Body of pancreas (tissue), 4 donors: ENCODE measurements around the gene MUC12. TPM values are rescaled to one million over a fixed set of nuclear protein-coding genes. Genes with fewer than 3 reads are reported as not detected.
"Not testable (repeated sequence)": the region's sequence is repeated elsewhere in the genome, so short reads cannot be mapped to it uniquely, and the experiment has no call there.

ENCODE experiments used
- ATAC-seq: fragments of 150-250 bp; one replicate; pipeline ENCODE4 v1.9.1; 2016
- DNase-seq, 4 donors: peaks; one replicate each; pipeline ENCODE4 v3.0.0-alpha.2; 2019
- H3K27ac ChIP-seq, 4 donors: fragments of 200-600 bp; sonication (generic); 1 replicate in 3 of 4; 2 replicates in 1 of 4; pipeline versions ENCODE4 v1.5.1 to v1.6.1; 2016 to 2019; ENCODE audit warnings: mild to moderate bottlenecking in 1 of 4, mixed read lengths in 1 of 4, moderate library complexity in 1 of 4
- H3K27me3 ChIP-seq, 2 donors: fragments of 200-600 bp; sonication (generic); one replicate each; pipeline ENCODE4 v1.6.0; 2016; ENCODE audit warnings: mild to moderate bottlenecking in 1 of 2
- H3K36me3 ChIP-seq, 2 donors: fragments of 200-600 bp; sonication (generic); replicated peaks in 1 of 2; 2 replicates each; pipeline ENCODE4 v1.5.1; 2016; ENCODE audit warnings: low read depth in 2 of 2; ENCODE audit not compliant: insufficient read depth in 1 of 2
- H3K4me1 ChIP-seq: fragments of 200-600 bp; sonication (generic); one replicate; pipeline ENCODE4 v1.6.0; 2016
- H3K4me3 ChIP-seq, 2 donors: fragments of 200-600 bp; sonication (generic); 1 replicate in 1 of 2; 2 replicates in 1 of 2; pipeline ENCODE4 v1.5.1; 2016 to 2019
- H3K9me3 ChIP-seq, 3 donors: fragments of 200-600 bp; sonication (generic); 1 replicate in 2 of 3; 2 replicates in 1 of 3; pipeline ENCODE4 v1.5.1; 2016
- POLR2A ChIP-seq, 3 donors: fragments of 450-650 bp; IDR thresholded peaks; one replicate each; pipeline ENCODE4 v1.6.1; 2016; ENCODE audit warnings: antibody characterized with exemption in 3 of 3, mild to moderate bottlenecking in 2 of 3
- WGBS, 2 donors: methylation state at CpG; one replicate each; pipeline ENCODE4 v1.1.5; 2017; 5-methylcytosine and 5-hydroxymethylcytosine counted together
- intact Hi-C: fragments of 100-400 bp; cut with DNase I; formaldehyde crosslinking; loops from one replicate; pipeline ENCODE4 v1.15.1; 2023
- total RNA-seq, 2 donors: library from RNA; depleted of rRNA; stranded (reverse); fragments of >200 nt; gene quantifications; one replicate each; pipeline ENCODE4 v1.1.0, GENCODE V29; 2016
- TF ChIP-seq, protein P1 (sequence below), 7 experiments: fragments of 450-650 bp in 4 of 7; fragments of 200-600 bp in 3 of 7; sonication (generic) in 3 of 7; IDR thresholded peaks; one replicate each; pipeline ENCODE4 v1.5.1; 2016 to 2019; ENCODE audit warnings: antibody characterized with exemption in 7 of 7

MUC12 gene
- total RNA-seq: not detected

DNA sequence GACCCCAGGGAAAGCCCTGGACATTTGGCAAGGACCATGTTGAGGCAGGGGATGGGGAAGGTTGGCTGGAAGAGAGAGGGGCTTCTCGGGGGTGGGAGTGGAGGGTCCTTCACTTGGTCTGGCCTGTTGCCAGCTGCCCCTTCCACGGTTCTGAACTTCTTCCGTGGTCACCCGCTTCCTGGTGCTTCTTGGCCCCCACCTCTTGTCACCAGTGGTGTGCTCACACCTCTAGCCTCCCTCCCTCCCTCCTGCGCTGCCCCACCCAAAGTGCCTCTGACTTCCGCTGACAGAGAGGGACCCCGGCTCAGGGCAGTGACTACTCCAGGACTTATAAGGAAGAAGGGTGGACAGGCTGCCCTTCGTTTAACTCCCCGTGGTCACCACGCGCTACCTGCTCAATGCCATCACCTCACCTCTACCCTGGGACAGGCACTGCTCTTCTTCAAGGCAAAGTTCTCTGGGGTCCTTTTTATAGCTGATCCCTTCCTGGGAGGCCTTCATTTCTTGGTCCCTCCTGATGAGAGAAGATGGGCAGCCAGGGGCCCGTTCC is at the start of gene MUC12:
Gene MUC12, plus strand, starts transcription at position 500 of the 550 bp plus-strand sequence. CDS start 58 bp downstream, outside the sequence.
- ATAC-seq (no peak), DNase-seq (no peak)
- Histone ChIP-seq H3K27ac (no peak within 1 kb of the TSS), H3K4me3 (no peak within 1 kb of the TSS), H3K9me3 (no peaks in the 10 kb centered on the region), H3K27me3 (peaks cover 0 to 35% of the 10 kb centered on the region in 2 donors), H3K36me3 (no peaks in the 10 kb centered on the region), H3K4me1 (peaks cover 19% of the 10 kb centered on the region)
- WGBS, 2 donors: 36 to 39% methylated on average over 12 of the region's 12 CpGs
- intact Hi-C loops: no loop called here
- TF ChIP-seq POLR2A (IDR thresholded peaks at IDR 0.05): no peak
- TF ChIP-seq, protein P1, sequence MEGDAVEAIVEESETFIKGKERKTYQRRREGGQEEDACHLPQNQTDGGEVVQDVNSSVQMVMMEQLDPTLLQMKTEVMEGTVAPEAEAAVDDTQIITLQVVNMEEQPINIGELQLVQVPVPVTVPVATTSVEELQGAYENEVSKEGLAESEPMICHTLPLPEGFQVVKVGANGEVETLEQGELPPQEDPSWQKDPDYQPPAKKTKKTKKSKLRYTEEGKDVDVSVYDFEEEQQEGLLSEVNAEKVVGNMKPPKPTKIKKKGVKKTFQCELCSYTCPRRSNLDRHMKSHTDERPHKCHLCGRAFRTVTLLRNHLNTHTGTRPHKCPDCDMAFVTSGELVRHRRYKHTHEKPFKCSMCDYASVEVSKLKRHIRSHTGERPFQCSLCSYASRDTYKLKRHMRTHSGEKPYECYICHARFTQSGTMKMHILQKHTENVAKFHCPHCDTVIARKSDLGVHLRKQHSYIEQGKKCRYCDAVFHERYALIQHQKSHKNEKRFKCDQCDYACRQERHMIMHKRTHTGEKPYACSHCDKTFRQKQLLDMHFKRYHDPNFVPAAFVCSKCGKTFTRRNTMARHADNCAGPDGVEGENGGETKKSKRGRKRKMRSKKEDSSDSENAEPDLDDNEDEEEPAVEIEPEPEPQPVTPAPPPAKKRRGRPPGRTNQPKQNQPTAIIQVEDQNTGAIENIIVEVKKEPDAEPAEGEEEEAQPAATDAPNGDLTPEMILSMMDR (IDR thresholded peaks at IDR 0.05): no peak

- H3K27me3 ChIP-seq, ATAC-seq, H3K36me3 ChIP-seq, H3K9me3 ChIP-seq, intact Hi-C loops, H3K4me1 ChIP-seq, DNase-seq, H3K4me3 ChIP-seq, H3K27ac ChIP-seq: not testable (repeated sequence)
- WGBS, 2 donors: 64 to 68% methylated on average over 9 of the region's 9 CpGs
Observed at GRCh38 chr7:100919779-100920437, 49.5 kb upstream of the MUC12 start.

DNA sequence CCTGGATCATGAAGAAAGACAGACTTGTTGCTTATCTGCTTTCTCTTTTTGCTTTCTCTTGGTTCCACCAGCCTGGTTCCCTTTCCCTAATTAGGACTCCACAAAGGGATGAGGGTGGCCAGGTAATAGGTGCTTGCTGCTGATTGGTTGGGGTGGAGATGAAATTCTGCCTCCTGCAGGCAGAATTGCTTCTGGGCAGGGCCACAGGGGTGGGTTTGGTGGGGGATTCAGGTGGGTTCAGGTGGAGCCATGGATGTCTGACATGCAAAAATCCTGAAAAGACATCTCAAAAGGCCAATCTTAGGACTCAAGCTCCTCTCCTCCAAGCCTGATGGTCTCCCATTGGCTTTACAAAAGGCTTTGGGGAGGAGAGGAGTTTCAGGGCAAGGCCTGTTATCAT is 48.3 kb upstream of the MUC12 start:
- Histone ChIP-seq H3K27ac (no peak overlapping the region), H3K9me3 (no peaks in the 10 kb centered on the region), H3K4me3 (no peak overlapping the region), H3K4me1 (no peaks in the 10 kb centered on the region), H3K27me3 (no peaks in the 10 kb centered on the region), H3K36me3 (no peaks in the 10 kb centered on the region)
- TF ChIP-seq, protein P1 (IDR thresholded peaks at IDR 0.05): no peak
- no peak for TF ChIP-seq POLR2A (IDR thresholded peaks at IDR 0.05)
- intact Hi-C loops: no loop called here
- DNase-seq (no peak), ATAC-seq (no peak)

- 54 to 59% methylated on average over 4 of the region's 4 CpGs for WGBS, 2 donors
- DNase-seq, H3K4me3 ChIP-seq, H3K9me3 ChIP-seq, intact Hi-C loops, H3K4me1 ChIP-seq, H3K36me3 ChIP-seq, H3K27ac ChIP-seq, H3K27me3 ChIP-seq, ATAC-seq: not testable (repeated sequence)
Observed at GRCh38 chr7:100923616-100924015, 45.7 kb upstream of the MUC12 start.

DNA sequence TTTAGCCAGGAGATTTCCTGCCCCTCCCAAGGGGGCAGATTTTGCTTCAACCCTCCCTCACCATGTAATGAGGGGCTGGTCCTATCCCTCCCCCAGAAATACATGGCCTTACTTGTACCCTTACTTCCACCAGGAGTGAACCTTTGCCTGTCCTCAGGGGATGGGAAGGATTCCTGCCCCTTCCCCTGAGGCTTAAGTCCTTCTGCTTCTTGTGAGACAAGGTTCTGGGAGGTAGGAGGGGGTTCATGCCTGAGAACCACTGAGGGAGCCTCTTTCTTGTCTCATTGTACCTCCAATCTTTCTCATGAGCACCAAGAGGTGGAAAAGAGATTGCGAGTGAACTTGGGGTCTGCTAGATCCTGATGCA is 39.6 kb upstream of the MUC12 start:
- no peaks in the 10 kb centered on the region for H3K27me3 ChIP-seq
- no peaks in the 10 kb centered on the region for H3K4me1 ChIP-seq
- ATAC-seq (no peak), DNase-seq (no peak)
- no peak overlapping the region for H3K27ac ChIP-seq
- WGBS, 2 donors: 77 to 87% methylated on average over 1 of the region's 1 CpG
- H3K4me3 ChIP-seq: no peak overlapping the region
- H3K9me3 ChIP-seq: no peaks in the 10 kb centered on the region
- intact Hi-C loops: no loop called here
- no peaks in the 10 kb centered on the region for H3K36me3 ChIP-seq
- TF ChIP-seq, protein P1 (IDR thresholded peaks at IDR 0.05): no peak
- TF ChIP-seq POLR2A (IDR thresholded peaks at IDR 0.05): no peak

GRCh38 chr7:100933734-100934133 is 35.6 kb upstream of the MUC12 start:
- Histone ChIP-seq H3K27ac (no peak overlapping the region), H3K36me3 (no peaks in the 10 kb centered on the region), H3K4me3 (no peak overlapping the region), H3K9me3 (no peaks in the 10 kb centered on the region), H3K4me1 (no peaks in the 10 kb centered on the region), H3K27me3 (no peaks in the 10 kb centered on the region)
- intact Hi-C loops: no loop called here
- 41 to 55% methylated on average over 2 to 4 of the region's 4 CpGs for WGBS, 2 donors
- DNase-seq (no peak), ATAC-seq (no peak)
- no peak for TF ChIP-seq POLR2A (IDR thresholded peaks at IDR 0.05)
- TF ChIP-seq, protein P1 (IDR thresholded peaks at IDR 0.05): no peak

GRCh38 chr7:100935381-100935780 is 34.0 kb upstream of the MUC12 start:
- H3K36me3 ChIP-seq, H3K4me3 ChIP-seq, DNase-seq, H3K9me3 ChIP-seq, intact Hi-C loops, ATAC-seq, H3K27ac ChIP-seq, H3K27me3 ChIP-seq, H3K4me1 ChIP-seq: not testable (repeated sequence)
- 64 to 67% methylated on average over 2 of the region's 2 CpGs for WGBS, 2 donors

DNA sequence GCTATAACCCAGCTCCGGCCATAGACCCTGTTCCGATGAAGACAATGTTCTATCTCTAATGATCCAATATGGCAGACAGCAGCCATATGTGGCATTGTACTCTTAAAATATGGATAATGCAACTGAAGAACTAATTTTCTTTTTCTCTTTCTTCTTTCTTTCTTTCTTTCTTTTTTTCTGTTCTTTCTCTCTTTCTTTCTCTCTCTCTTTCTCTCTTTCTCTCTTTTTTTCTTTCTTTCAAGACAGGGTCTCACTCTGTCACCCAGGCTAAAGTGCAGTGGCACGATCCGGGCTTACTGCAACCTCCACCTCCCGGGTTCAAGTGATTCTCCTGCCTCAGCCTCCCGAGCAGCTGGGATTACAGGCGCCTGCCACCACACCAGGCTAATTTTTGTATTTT is 33.2 kb upstream of the MUC12 start:
- H3K27ac ChIP-seq, H3K36me3 ChIP-seq, H3K27me3 ChIP-seq, H3K4me3 ChIP-seq, H3K9me3 ChIP-seq, H3K4me1 ChIP-seq, ATAC-seq, DNase-seq, intact Hi-C loops: not testable (repeated sequence)
- 75 to 86% methylated on average over 7 of the region's 7 CpGs for WGBS, 2 donors
